ENCODE measurements around the gene TMEM255B.

TMEM255B gene

GRCh38 chr13:113756441-113757097, 2.5 kb upstream of the TMEM255B start:
- Histone ChIP-seq H3K9me3 (ENCODE audit: control insufficient read depth in 5 of 5, low read length in 5 of 5) (no peaks in the 10 kb centered on the region), H3K27ac (ENCODE audit: low read depth, low read length) (no peak overlapping the region), H3K4me3 (ENCODE audit: low read depth in 1 of 5, low read length in 5 of 5) (no peak overlapping the region), H3K9ac (ENCODE audit: low read length in 5 of 5) (no peak overlapping the region), H3K36me3 (ENCODE audit: control insufficient read depth in 5 of 5, insufficient read depth in 5 of 5, low read length in 5 of 5) (no peaks in the 10 kb centered on the region), H3K4me1 (ENCODE audit: control insufficient read depth in 5 of 5, insufficient read depth in 5 of 5, low read length in 5 of 5) (peaks cover 0 to 28% (median 18%) of the 10 kb centered on the region in 5 donors), H3K27me3 (ENCODE audit: control insufficient read depth in 5 of 5, insufficient read depth in 4 of 5, low read length in 5 of 5) (peaks cover 0 to 21% (median 12%) of the 10 kb centered on the region in 5 donors)

GRCh38 chr13:113759525-113760137, 605 bp downstream of the TMEM255B start:
- Histone ChIP-seq H3K9me3 (ENCODE audit: control insufficient read depth in 5 of 5, low read length in 5 of 5) (no peaks in the 10 kb centered on the region), H3K4me1 (ENCODE audit: control insufficient read depth in 5 of 5, insufficient read depth in 5 of 5, low read length in 5 of 5) (peaks cover 0 to 28% (median 18%) of the 10 kb centered on the region in 5 donors), H3K27me3 (ENCODE audit: control insufficient read depth in 5 of 5, insufficient read depth in 4 of 5, low read length in 5 of 5) (peaks cover 0 to 18% (median 9%) of the 10 kb centered on the region in 5 donors), H3K27ac (ENCODE audit: low read depth, low read length) (peak overlapping the region; percentile 48), H3K36me3 (ENCODE audit: control insufficient read depth in 5 of 5, insufficient read depth in 5 of 5, low read length in 5 of 5) (no peaks in the 10 kb centered on the region), H3K9ac (ENCODE audit: low read length in 5 of 5) (peak overlapping the region; percentile 12 to 83 (median 48)), H3K4me3 (ENCODE audit: low read depth in 1 of 5, low read length in 5 of 5) (peak overlapping the region; percentile 75 to 92 (median 79))

- H3K4me1 ChIP-seq (ENCODE audit: control insufficient read depth in 5 of 5, insufficient read depth in 5 of 5, low read length in 5 of 5): peaks cover 0 to 35% (median 18%) of the 10 kb centered on the region in 5 donors
- H3K36me3 ChIP-seq (ENCODE audit: control insufficient read depth in 5 of 5, insufficient read depth in 5 of 5, low read length in 5 of 5): no peaks in the 10 kb centered on the region
- no peaks in the 10 kb centered on the region for H3K9me3 ChIP-seq (ENCODE audit: control insufficient read depth in 5 of 5, low read length in 5 of 5)
- H3K27ac ChIP-seq (ENCODE audit: low read depth, low read length): no peak overlapping the region
- H3K4me3 ChIP-seq (ENCODE audit: low read depth in 1 of 5, low read length in 5 of 5): peak overlapping the region in 1 of 5 donors; percentile 1
- H3K9ac ChIP-seq (ENCODE audit: low read length in 5 of 5): no peak overlapping the region
- H3K27me3 ChIP-seq (ENCODE audit: control insufficient read depth in 5 of 5, insufficient read depth in 4 of 5, low read length in 5 of 5): peaks cover 0 to 18% (median 13%) of the 10 kb centered on the region in 5 donors
These were observed 2.1 kb downstream of the TMEM255B start for GRCh38 chr13:113761136-113761535.

DNA sequence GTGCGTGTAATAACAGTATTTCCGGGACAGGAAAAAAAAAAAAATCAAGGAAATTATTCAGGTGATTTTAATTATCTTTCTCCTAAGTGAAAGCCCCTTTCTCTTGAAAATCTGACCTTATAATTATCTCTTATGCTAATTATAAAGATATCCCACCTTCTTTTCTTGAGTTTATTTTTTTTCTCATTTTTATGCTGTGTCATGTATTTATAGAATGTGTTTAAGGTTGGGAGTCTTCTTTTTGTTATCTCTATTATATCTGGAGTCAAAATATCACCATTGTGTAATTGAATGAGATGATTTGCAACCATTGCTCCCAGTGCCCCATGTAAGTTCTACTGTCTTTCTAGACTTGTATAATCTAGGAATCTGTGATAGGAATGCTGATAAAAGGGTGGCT, 3.0 kb downstream of the TMEM255B start:
- Histone ChIP-seq H3K9ac (ENCODE audit: low read length in 5 of 5) (no peak overlapping the region), H3K4me3 (ENCODE audit: low read depth in 1 of 5, low read length in 5 of 5) (no peak overlapping the region), H3K27me3 (ENCODE audit: control insufficient read depth in 5 of 5, insufficient read depth in 4 of 5, low read length in 5 of 5) (peaks cover 0 to 21% (median 13%) of the 10 kb centered on the region in 5 donors), H3K9me3 (ENCODE audit: control insufficient read depth in 5 of 5, low read length in 5 of 5) (no peaks in the 10 kb centered on the region), H3K4me1 (ENCODE audit: control insufficient read depth in 5 of 5, insufficient read depth in 5 of 5, low read length in 5 of 5) (peaks cover 0 to 36% (median 18%) of the 10 kb centered on the region in 5 donors), H3K27ac (ENCODE audit: low read depth, low read length) (no peak overlapping the region), H3K36me3 (ENCODE audit: control insufficient read depth in 5 of 5, insufficient read depth in 5 of 5, low read length in 5 of 5) (no peaks in the 10 kb centered on the region)

- H3K9ac ChIP-seq (ENCODE audit: low read length in 5 of 5): no peak overlapping the region
- H3K4me1 ChIP-seq (ENCODE audit: control insufficient read depth in 5 of 5, insufficient read depth in 5 of 5, low read length in 5 of 5): peaks cover 0 to 36% (median 18%) of the 10 kb centered on the region in 5 donors
- no peaks in the 10 kb centered on the region for H3K9me3 ChIP-seq (ENCODE audit: control insufficient read depth in 5 of 5, low read length in 5 of 5)
- no peak overlapping the region for H3K4me3 ChIP-seq (ENCODE audit: low read depth in 1 of 5, low read length in 5 of 5)
- no peak overlapping the region for H3K27ac ChIP-seq (ENCODE audit: low read depth, low read length)
- peaks cover 0 to 21% (median 13%) of the 10 kb centered on the region in 5 donors for H3K27me3 ChIP-seq (ENCODE audit: control insufficient read depth in 5 of 5, insufficient read depth in 4 of 5, low read length in 5 of 5)
- no peaks in the 10 kb centered on the region for H3K36me3 ChIP-seq (ENCODE audit: control insufficient read depth in 5 of 5, insufficient read depth in 5 of 5, low read length in 5 of 5)
These were observed 3.5 kb downstream of the TMEM255B start for GRCh38 chr13:113762538-113762937.

DNA sequence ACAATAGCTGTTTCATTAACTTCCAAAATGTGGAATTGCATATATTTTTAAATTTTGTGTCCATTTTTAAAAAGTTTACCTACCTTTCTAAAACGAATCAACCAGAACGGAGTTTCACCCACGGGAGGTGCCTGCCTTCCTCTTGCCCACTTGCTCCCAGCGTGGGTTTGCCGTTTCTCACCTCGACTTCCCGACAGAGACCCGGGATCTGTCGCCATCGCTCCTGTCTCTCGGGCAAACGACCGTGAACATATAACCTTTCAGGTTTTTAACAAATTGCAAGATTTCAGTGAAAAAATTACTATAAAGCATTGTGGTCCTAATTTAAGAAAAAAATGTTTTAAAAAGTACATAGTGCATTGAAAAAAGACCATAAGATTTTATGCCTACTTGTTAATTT, 4.2 kb downstream of the TMEM255B start:
- no peak overlapping the region for H3K27ac ChIP-seq (ENCODE audit: low read depth, low read length)
- no peak overlapping the region for H3K4me3 ChIP-seq (ENCODE audit: low read depth in 1 of 5, low read length in 5 of 5)
- peaks cover 0 to 6% (median 2%) of the 10 kb centered on the region in 5 donors for H3K36me3 ChIP-seq (ENCODE audit: control insufficient read depth in 5 of 5, insufficient read depth in 5 of 5, low read length in 5 of 5)
- H3K9ac ChIP-seq (ENCODE audit: low read length in 5 of 5): no peak overlapping the region
- H3K9me3 ChIP-seq (ENCODE audit: control insufficient read depth in 5 of 5, low read length in 5 of 5): no peaks in the 10 kb centered on the region
- H3K27me3 ChIP-seq (ENCODE audit: control insufficient read depth in 5 of 5, insufficient read depth in 4 of 5, low read length in 5 of 5): peaks cover 0 to 21% (median 13%) of the 10 kb centered on the region in 5 donors
- H3K4me1 ChIP-seq (ENCODE audit: control insufficient read depth in 5 of 5, insufficient read depth in 5 of 5, low read length in 5 of 5): peaks cover 0 to 30% (median 15%) of the 10 kb centered on the region in 5 donors

GRCh38 chr13:113763961-113764792, 5.2 kb downstream of the TMEM255B start:
- Histone ChIP-seq H3K9ac (ENCODE audit: low read length in 5 of 5) (no peak overlapping the region), H3K27ac (ENCODE audit: low read depth, low read length) (no peak overlapping the region), H3K9me3 (ENCODE audit: control insufficient read depth in 5 of 5, low read length in 5 of 5) (no peaks in the 10 kb centered on the region), H3K4me1 (ENCODE audit: control insufficient read depth in 5 of 5, insufficient read depth in 5 of 5, low read length in 5 of 5) (peaks cover 1 to 23% (median 9%) of the 10 kb centered on the region in 5 donors), H3K36me3 (ENCODE audit: control insufficient read depth in 5 of 5, insufficient read depth in 5 of 5, low read length in 5 of 5) (peaks cover 0 to 13% (median 4%) of the 10 kb centered on the region in 5 donors), H3K27me3 (ENCODE audit: control insufficient read depth in 5 of 5, insufficient read depth in 4 of 5, low read length in 5 of 5) (peaks cover 0 to 21% (median 13%) of the 10 kb centered on the region in 5 donors), H3K4me3 (ENCODE audit: low read depth in 1 of 5, low read length in 5 of 5) (no peak overlapping the region)

DNA sequence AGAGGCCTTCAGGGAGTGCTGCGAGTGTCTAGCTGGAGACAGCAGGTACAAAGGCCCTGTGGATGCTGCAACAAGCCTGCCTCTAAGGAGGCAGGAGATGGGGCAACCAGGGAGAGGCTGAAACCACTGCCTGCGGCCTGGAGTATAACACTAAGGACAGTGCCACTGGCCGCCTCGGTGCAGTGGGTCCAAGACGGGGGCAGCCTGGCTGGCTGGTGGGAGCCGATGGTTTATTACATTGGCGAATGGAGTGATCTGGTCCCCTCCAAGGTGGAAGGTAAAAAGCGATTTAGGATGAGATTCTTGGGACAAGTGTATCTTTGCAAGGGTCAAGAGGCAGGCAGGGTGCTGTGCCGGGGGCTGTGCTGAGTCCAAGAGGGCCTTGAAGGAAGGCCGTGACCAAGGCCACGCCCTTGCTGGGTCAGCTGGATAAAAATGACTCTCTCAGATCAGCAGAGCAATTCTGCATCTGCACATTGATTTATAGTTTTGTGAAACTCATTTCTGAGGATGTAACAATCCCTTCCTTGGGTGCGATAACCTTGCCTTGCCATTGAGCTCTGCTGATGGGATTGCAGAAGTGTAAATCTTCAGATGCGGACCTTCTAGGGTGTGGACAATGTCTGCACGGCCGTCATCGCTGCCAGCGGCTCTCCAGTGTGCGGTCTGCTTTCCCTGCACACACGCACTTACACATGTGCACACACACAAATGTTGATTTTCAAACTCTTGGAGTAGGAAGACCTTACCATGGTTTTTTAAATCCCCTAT, 6.0 kb downstream of the TMEM255B start:
- peaks cover under 1 to 15% (median 2%) of the 10 kb centered on the region in 5 donors for H3K4me1 ChIP-seq (ENCODE audit: control insufficient read depth in 5 of 5, insufficient read depth in 5 of 5, low read length in 5 of 5)
- no peaks in the 10 kb centered on the region for H3K9me3 ChIP-seq (ENCODE audit: control insufficient read depth in 5 of 5, low read length in 5 of 5)
- H3K27ac ChIP-seq (ENCODE audit: low read depth, low read length): no peak overlapping the region
- no peak overlapping the region for H3K9ac ChIP-seq (ENCODE audit: low read length in 5 of 5)
- H3K4me3 ChIP-seq (ENCODE audit: low read depth in 1 of 5, low read length in 5 of 5): no peak overlapping the region
- peaks cover 0 to 21% (median 4%) of the 10 kb centered on the region in 5 donors for H3K36me3 ChIP-seq (ENCODE audit: control insufficient read depth in 5 of 5, insufficient read depth in 5 of 5, low read length in 5 of 5)
- peaks cover 0 to 19% (median 10%) of the 10 kb centered on the region in 5 donors for H3K27me3 ChIP-seq (ENCODE audit: control insufficient read depth in 5 of 5, insufficient read depth in 4 of 5, low read length in 5 of 5)

- Histone ChIP-seq H3K4me1 (ENCODE audit: control insufficient read depth in 5 of 5, insufficient read depth in 5 of 5, low read length in 5 of 5) (peaks cover 0 to 14% (median 2%) of the 10 kb centered on the region in 5 donors), H3K9ac (ENCODE audit: low read length in 5 of 5) (no peak overlapping the region), H3K27ac (ENCODE audit: low read depth, low read length) (no peak overlapping the region), H3K9me3 (ENCODE audit: control insufficient read depth in 5 of 5, low read length in 5 of 5) (no peaks in the 10 kb centered on the region), H3K27me3 (ENCODE audit: control insufficient read depth in 5 of 5, insufficient read depth in 4 of 5, low read length in 5 of 5) (peaks cover 0 to 19% (median 10%) of the 10 kb centered on the region in 5 donors), H3K4me3 (ENCODE audit: low read depth in 1 of 5, low read length in 5 of 5) (no peak overlapping the region), H3K36me3 (ENCODE audit: control insufficient read depth in 5 of 5, insufficient read depth in 5 of 5, low read length in 5 of 5) (peaks cover 0 to 25% (median 4%) of the 10 kb centered on the region in 5 donors)
These were observed 6.5 kb downstream of the TMEM255B start for GRCh38 chr13:113765564-113765910.

Measured in subcutaneous abdominal adipose tissue (tissue), 5 donors.